Measurements from ENCODE around the gene AZIN2.
"Not testable (repeated sequence)": the region's sequence is repeated elsewhere in the genome, so short reads cannot be mapped to it uniquely, and the experiment has no call there.

Gene AZIN2

DNA sequence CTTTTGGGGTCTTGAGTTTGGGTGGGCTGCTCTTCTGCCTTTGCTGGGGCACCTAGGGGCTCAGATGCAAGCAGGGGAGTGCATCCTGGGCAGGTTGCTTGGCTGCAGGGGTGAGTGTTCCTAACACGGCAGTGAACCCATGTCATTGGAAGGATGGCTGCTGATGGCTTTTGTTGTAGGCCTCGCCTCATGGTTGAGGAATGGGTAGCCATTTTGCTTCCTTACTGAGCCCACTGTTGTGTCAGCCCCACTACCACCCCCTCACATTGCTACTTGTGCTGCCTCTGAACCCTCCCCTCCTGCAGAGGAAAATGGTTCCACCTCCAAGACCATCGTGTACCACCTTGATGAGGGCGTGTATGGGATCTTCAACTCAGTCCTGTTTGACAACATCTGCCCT, 16.8 kb downstream of the AZIN2 start:
- Histone ChIP-seq H2AFZ (ENCODE audit: low read depth, low read length) (peak overlapping the region; percentile 4; the same call in 1 of the 2 replicates), H3K4me3 (ENCODE audit: low read depth in 1 of 2, low read length in 2 of 2) (no peak overlapping the region), H3K36me3 (ENCODE audit: insufficient read depth, low read length) (no peaks in the 10 kb centered on the region), H3K9ac (ENCODE audit: low read depth, low read length) (peak overlapping the region; percentile 2; the same call in 1 of the 2 replicates), H3K79me2 (ENCODE audit: insufficient read depth, low read length) (no peaks in the 10 kb centered on the region), H4K20me1 (ENCODE audit: insufficient read depth, low read length) (no peaks in the 10 kb centered on the region), H3K9me3 (ENCODE audit: insufficient read depth, low read length, severe bottlenecking) (no peaks in the 10 kb centered on the region), H3K4me1 (ENCODE audit: insufficient read depth, low read length) (peaks cover 42% of the 10 kb centered on the region), H3K27ac (ENCODE audit: low read length) (peak overlapping the region; percentile 85), H3K27me3 (ENCODE audit: insufficient read depth, low read length, poor library complexity) (no peaks in the 10 kb centered on the region), H3K4me2 (ENCODE audit: insufficient read depth, low read length) (no peak overlapping the region)
- TF ChIP-seq EZH2 (IDR thresholded peaks at IDR 0.05; ENCODE audit: borderline replicate concordance, low read depth, low read length, severe bottlenecking), result no peak
- TF ChIP-seq, protein P1, sequence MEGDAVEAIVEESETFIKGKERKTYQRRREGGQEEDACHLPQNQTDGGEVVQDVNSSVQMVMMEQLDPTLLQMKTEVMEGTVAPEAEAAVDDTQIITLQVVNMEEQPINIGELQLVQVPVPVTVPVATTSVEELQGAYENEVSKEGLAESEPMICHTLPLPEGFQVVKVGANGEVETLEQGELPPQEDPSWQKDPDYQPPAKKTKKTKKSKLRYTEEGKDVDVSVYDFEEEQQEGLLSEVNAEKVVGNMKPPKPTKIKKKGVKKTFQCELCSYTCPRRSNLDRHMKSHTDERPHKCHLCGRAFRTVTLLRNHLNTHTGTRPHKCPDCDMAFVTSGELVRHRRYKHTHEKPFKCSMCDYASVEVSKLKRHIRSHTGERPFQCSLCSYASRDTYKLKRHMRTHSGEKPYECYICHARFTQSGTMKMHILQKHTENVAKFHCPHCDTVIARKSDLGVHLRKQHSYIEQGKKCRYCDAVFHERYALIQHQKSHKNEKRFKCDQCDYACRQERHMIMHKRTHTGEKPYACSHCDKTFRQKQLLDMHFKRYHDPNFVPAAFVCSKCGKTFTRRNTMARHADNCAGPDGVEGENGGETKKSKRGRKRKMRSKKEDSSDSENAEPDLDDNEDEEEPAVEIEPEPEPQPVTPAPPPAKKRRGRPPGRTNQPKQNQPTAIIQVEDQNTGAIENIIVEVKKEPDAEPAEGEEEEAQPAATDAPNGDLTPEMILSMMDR (IDR thresholded peaks at IDR 0.05; ENCODE audit: borderline replicate concordance, extremely low read depth, low read length, poor library complexity, severe bottlenecking), result no peak
- ATAC-seq (ENCODE audit: insufficient read depth, low read depth), result no peak
- no peak for DNase-seq

DNA sequence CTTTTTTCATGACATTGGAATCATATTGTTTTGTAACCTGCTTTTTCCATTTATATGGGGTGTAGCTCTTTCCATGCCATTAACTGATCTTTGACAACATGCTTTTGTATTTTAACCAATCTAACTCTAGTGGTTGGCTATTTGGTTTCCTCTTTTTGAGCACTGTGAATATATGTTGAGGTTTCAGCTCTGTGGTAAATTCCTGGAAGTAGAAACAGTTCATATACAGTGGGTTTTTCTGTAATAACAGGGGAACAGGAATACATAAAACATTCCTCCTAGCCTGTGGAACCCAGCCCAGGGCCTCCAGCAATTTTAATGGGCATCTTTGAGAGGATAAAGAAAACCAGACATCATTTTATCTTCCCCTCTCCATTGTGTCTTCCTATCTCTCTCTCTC, 17.4 kb downstream of the AZIN2 start:
- TF ChIP-seq, protein P1 (IDR thresholded peaks at IDR 0.05; ENCODE audit: borderline replicate concordance, extremely low read depth, low read length, poor library complexity, severe bottlenecking), result no peak
- no peak for TF ChIP-seq EZH2 (IDR thresholded peaks at IDR 0.05; ENCODE audit: borderline replicate concordance, low read depth, low read length, severe bottlenecking)
- ATAC-seq (ENCODE audit: insufficient read depth, low read depth) (peak; percentile 16), DNase-seq (peak; percentile 23)
- Histone ChIP-seq H3K36me3 (ENCODE audit: insufficient read depth, low read length) (no peaks in the 10 kb centered on the region), H3K4me1 (ENCODE audit: insufficient read depth, low read length) (peaks cover 42% of the 10 kb centered on the region), H3K9me3 (ENCODE audit: insufficient read depth, low read length, severe bottlenecking) (no peaks in the 10 kb centered on the region), H3K9ac (ENCODE audit: low read depth, low read length) (peak overlapping the region; percentile 42), H3K4me3 (ENCODE audit: low read depth in 1 of 2, low read length in 2 of 2) (no peak overlapping the region), H3K79me2 (ENCODE audit: insufficient read depth, low read length) (no peaks in the 10 kb centered on the region), H3K27me3 (ENCODE audit: insufficient read depth, low read length, poor library complexity) (no peaks in the 10 kb centered on the region), H3K27ac (ENCODE audit: low read length) (peak overlapping the region; percentile 85), H3K4me2 (ENCODE audit: insufficient read depth, low read length) (peak overlapping the region; percentile 54), H2AFZ (ENCODE audit: low read depth, low read length) (no peak overlapping the region), H4K20me1 (ENCODE audit: insufficient read depth, low read length) (no peaks in the 10 kb centered on the region)

DNA sequence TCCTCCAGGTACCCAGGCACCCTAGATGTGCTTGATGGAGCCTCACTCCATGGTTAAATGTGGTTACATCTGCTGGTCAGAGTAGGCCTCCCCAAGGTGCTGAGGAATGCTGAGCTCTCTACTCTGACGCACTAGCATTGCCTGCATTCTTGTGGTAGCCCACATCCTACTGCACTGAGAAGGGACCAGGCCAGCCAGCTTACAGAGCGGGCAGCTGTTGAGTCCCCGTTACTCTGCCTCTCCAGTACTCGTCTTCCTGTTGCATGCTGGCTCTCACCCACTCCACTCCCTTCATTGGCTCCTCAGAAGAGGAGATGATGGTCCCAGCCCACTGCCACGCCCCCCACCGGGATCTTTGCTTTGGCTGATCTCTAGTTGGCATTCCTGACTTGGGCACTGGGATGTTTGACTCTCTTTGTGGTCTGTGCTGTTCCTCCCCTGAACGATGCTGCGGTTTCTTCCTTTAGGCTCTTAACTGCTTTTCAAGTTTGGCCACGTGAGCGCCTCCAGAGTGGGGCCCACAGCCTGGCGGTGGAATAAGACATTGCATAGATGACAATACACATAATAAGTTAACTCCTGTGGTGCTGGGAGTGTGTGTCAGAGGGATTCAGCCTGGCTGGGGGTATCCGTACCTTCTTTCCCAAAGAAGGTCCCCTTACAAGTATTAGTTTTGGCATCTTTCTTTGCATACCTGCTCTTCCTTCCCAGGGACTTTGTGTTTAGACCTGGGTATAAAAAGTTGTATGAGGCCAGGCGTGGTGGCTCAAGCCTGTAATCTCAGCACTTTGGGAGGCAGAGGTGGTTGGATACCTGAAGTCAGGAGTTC, 18.6 kb downstream of the AZIN2 start:
- Histone ChIP-seq H2AFZ (ENCODE audit: low read depth, low read length) (peak overlapping the region; percentile 67), H3K79me2 (ENCODE audit: insufficient read depth, low read length) (no peaks in the 10 kb centered on the region), H3K4me2 (ENCODE audit: insufficient read depth, low read length) (peak overlapping the region; percentile 54), H3K27ac (ENCODE audit: low read length) (peak overlapping the region; percentile 85), H3K36me3 (ENCODE audit: insufficient read depth, low read length) (no peaks in the 10 kb centered on the region), H3K9ac (ENCODE audit: low read depth, low read length) (peak overlapping the region; percentile 42), H3K4me3 (ENCODE audit: low read depth in 1 of 2, low read length in 2 of 2) (peak overlapping the region in 1 of 2 experiments; percentile 26; a peak in 2 of 4 replicates), H4K20me1 (ENCODE audit: insufficient read depth, low read length) (no peaks in the 10 kb centered on the region), H3K27me3 (ENCODE audit: insufficient read depth, low read length, poor library complexity) (no peaks in the 10 kb centered on the region), H3K4me1 (ENCODE audit: insufficient read depth, low read length) (peaks cover 42% of the 10 kb centered on the region), H3K9me3 (ENCODE audit: insufficient read depth, low read length, severe bottlenecking) (no peaks in the 10 kb centered on the region)
- DNase-seq, result peak; percentile 97
- ATAC-seq (ENCODE audit: insufficient read depth, low read depth), result peak; percentile 96
- no peak for TF ChIP-seq EZH2 (IDR thresholded peaks at IDR 0.05; ENCODE audit: borderline replicate concordance, low read depth, low read length, severe bottlenecking)
- TF ChIP-seq, protein P1 (IDR thresholded peaks at IDR 0.05; ENCODE audit: borderline replicate concordance, extremely low read depth, low read length, poor library complexity, severe bottlenecking), result peak; percentile 76

DNA sequence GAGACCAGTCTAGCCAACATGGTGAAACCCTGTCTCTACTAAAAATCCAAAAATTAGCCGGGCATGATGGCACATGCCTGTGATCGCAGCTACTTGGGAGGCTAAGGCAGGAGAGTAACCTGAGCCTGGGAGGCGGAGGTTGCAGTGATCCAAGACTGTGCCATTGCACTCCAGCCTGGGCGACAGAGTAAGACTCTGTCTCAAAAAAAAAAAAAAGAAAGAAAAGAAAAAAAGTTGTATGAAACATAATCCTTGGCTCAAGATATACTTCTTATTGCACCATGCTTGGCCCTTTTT, 19.1 kb downstream of the AZIN2 start:
- not testable (repeated sequence) for ATAC-seq (ENCODE audit: insufficient read depth, low read depth); H3K27me3 ChIP-seq (ENCODE audit: insufficient read depth, low read length, poor library complexity); H4K20me1 ChIP-seq (ENCODE audit: insufficient read depth, low read length); H3K79me2 ChIP-seq (ENCODE audit: insufficient read depth, low read length); DNase-seq; H3K9me3 ChIP-seq (ENCODE audit: insufficient read depth, low read length, severe bottlenecking); H3K36me3 ChIP-seq (ENCODE audit: insufficient read depth, low read length)
- H3K4me2 ChIP-seq (ENCODE audit: insufficient read depth, low read length), result peak overlapping the region; percentile 54
- peak overlapping the region; percentile 33 for H3K9ac ChIP-seq (ENCODE audit: low read depth, low read length)
- H2AFZ ChIP-seq (ENCODE audit: low read depth, low read length), result peak overlapping the region; percentile 67; the same call in 1 of the 2 replicates
- peaks cover 42% of the 10 kb centered on the region for H3K4me1 ChIP-seq (ENCODE audit: insufficient read depth, low read length)
- peak overlapping the region in 1 of 2 experiments; percentile 26; a peak in 1 of 4 replicates for H3K4me3 ChIP-seq (ENCODE audit: low read depth in 1 of 2, low read length in 2 of 2)
- H3K27ac ChIP-seq (ENCODE audit: low read length), result peak overlapping the region; percentile 85
